Tibial nerve (tissue), 3 donors: Measurements from ENCODE around the gene C6orf58.

Experiments used
- CTCF ChIP-seq, 5 experiments: fragments of 200-600 bp in 3 of 5; fragments of 450-650 bp in 2 of 5; sonication (generic) in 3 of 5; IDR thresholded peaks; one replicate each; pipeline ENCODE4 v1.5.1; 2016 to 2019; ENCODE audit warnings: antibody characterized with exemption in 5 of 5, mild to moderate bottlenecking in 3 of 5, moderate library complexity in 2 of 5
- POLR2A ChIP-seq, 2 donors: fragments of 450-650 bp; IDR thresholded peaks; one replicate each; pipeline ENCODE4 v1.6.1; 2017; ENCODE audit warnings: antibody characterized with exemption in 2 of 2, mild to moderate bottlenecking in 2 of 2, moderate library complexity in 2 of 2

- TF ChIP-seq POLR2A (IDR thresholded peaks at IDR 0.05) (no peak), CTCF (IDR thresholded peaks at IDR 0.05) (no peak)
Measured at GRCh38 chr6:127566651-127567050, 10.3 kb upstream of the C6orf58 start.
